HG03066 (cell line): Measurements from ENCODE around the gene LCP2.
"Not testable (repeated sequence)": the region's sequence is repeated elsewhere in the genome, so short reads cannot be mapped to it uniquely, and the experiment has no call there.

Source experiments
- ATAC-seq: cut with Tn5 transposase; IDR thresholded peaks from one replicate; pipeline ENCODE4 v1.9.1; 2021; ENCODE audit warnings: low read depth; ENCODE audit not compliant: unreplicated experiment

The LCP2 gene

DNA sequence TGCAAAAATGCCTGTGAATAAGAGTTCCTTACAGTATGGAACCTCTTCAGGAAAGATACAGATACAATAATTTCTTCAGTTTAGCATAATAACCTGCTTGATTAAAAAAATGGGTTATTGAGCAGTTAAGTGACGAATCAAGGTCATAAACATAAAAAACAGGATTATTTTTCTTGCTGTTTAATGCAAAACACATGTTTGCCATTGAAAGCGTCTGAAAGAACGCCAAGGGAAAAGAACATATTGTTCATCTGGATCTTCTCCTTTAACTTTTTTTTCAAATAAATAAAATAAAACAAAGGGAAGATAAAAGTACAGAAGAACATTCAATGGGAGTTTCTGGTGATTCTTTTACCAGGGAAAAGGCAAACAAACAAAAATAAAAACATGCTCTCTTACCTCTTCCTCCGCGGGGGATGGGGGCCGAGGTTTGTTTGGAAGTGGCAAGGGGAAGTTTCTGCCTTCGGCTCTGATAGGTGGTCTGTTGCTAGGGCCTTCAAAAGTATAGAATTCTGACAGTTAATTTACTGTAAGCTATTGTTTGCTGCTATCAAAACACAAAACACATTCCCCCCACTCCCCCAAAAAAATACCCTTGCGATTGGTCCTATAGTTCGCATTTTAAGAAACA lies 44.7 kb downstream of the LCP2 start:
- no peak for ATAC-seq

DNA sequence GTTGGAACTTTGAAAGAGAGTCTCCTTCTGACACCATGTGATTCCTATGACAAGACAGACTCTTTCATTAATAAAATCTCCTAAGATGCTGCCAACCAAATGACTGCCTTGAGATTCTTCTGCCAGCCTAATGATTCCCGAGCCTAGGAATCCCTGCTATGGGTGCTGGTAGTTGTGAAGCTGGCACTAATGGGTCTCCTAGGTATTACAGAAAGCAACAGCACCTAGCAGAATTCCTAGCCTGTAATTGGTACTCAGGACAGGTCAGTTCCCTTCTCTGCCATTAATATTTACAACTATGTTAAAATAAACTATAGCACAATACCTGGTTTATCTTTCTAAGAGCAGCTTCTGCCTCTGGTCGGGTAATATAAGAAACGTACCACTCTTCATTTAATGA lies 45.5 kb downstream of the LCP2 start:
- ATAC-seq = no peak

DNA sequence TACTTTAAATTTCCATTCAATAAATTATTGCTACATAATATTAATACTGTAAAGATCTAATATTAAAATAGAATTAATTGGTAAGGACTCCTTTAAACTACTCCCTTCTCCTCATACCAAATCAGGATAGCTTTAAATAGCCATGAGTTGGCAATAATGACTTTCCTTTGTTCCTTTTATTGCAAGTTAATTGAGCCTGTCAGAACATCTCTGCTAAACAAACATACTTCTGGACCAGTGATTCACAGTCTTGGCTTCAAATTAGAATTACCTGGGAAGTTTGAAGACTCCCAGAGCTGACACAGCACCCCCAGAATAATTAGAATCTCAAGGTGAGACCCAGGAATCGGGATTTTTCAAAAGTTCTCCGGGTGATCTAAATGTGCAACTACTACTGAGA lies 46.1 kb downstream of the LCP2 start:
- no peak for ATAC-seq

DNA sequence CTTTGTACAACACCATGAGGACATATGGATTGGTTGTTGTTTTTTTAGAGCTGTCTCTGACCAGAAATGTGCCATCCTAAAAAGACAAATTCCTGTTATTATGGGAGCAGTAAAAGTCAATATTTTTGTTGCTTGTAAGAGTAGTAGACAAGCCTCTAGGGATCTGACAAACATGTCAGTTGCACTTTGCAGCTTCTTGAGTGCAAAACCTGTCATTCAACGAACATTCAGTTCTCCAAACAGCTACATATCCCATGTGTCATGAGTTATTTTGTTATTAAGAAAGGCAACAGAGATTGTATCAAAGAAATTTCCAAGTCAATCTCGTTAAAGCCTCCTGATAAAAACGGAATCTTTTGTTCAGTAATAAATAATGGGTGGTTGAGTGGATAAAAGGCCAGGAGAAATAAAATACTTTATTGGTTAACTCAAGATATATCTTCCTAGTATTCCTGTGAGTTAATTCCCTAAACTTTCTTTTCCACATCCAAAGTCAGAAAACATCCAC lies 46.7 kb downstream of the LCP2 start:
- ATAC-seq = no peak

DNA sequence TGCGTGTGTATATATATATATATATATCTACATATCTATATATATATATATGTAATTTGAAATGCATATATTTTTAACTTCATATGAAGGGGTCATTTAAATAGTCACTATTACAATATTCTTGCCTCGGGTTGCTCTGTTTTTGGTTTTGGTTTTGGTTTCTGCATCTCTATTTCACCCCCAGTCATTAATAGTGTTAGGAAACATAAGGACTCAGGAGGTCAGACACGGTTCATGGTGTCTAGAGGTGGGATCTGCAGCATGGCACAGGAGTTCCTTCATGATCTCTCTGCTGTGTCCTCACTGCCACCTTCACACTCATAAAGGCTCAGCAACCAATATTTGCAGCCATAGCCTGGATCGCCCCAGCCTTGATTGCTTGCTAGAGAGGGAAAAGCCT lies 48.2 kb downstream of the LCP2 start:
- no peak for ATAC-seq

DNA sequence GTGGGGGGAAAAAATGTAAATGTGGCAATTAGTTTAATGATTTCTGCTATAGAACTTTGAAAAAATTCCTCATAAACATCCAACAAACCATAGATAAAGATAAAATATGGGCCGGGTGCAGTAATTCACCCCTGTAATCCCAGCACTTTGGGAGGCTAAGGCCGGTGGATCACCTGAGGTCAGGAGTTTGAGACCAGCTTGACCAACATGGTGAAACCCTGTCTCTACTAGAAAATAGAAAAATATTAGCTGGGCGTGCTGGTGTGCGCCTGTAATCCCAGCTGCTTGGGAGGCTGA lies 48.7 kb downstream of the LCP2 start:
- not testable (repeated sequence) for ATAC-seq

DNA sequence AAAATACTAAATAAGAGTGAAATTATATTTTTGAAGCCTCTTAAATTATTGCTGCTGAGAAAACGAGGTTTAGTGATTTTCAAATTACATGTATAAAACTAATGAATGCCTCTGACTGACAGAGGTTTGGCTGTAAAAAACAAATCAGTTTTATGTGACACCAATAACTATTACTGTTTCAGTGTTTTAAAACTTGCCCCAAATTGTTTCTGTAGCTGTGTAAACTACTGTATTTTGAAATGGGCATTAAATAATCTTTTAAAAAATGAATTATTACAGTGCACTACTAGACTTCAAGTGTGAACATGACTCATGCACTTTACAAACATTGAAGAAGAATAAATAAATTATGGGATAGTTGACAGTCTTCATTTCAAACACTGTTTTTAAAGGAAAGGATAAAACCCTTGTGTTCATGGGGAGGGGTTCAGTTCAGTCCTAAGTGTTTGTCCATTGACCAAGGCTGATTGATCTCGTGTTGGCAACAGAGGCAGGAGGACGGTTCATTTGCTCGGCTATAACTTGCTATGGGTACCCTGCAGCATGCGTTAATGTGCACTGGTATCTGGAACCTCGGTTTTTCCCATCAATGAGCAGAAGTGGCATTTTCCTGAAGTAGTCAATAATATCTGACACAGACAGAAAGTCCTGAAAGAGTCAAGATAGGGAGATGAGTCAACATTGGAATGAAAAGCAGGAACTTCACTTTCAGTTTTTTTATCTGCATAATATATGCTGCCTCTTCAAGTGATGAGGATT lies 49.2 kb downstream of the LCP2 start:
- no peak for ATAC-seq

DNA sequence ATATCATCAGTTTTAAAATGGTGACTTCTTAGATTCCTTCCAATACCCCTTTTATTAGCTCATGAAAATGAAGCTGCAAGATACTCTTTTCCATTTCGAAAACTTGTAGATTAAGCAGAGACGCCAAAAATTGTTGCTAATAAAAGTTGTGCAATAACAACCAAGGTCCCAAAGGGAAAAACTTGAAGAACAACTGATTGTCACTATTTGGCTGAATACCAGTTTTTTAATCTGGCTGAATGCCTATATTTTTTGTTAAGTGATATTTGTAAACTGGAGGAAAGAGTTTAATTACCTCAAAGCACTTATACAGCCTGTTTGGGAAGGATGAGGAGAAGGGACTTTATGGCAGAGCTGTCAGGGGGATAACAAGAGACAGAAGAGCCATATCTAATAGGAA lies 50.2 kb downstream of the LCP2 start:
- no peak for ATAC-seq

DNA sequence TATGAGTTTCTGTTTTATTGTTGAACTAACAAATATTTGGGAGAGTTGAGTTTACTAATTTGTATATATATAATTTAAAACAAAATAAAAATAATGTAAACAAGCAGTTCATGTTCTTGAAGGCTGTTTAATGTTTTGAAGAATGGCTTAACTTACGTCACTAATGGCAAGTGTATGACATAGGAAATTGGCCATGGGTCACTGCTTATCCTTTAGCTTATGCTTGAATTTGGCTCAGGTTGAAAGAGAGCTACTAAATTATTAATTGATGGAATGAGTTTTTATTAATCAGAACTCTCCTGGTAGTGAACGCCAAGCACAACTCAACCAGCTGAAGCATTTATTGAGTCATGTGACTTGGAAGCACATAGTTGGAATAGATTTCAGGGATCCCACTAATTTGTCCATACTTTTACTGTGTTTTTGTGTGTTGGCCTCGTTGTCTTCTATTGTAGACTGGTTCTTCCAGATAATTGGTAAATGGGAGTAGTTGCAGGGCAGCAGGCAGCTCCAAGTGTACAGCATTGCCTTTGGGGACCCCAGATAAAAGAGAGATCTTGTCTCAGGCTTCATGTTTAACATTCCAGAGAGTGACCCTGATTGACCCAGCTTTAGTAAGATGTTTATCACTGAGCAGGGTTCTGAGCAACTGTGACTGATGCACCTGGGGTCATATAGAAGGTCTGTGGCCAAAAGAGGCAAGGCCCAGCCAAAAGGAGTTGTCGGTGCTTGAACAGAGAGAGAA lies 51.3 kb downstream of the LCP2 start:
- no peak for ATAC-seq

DNA sequence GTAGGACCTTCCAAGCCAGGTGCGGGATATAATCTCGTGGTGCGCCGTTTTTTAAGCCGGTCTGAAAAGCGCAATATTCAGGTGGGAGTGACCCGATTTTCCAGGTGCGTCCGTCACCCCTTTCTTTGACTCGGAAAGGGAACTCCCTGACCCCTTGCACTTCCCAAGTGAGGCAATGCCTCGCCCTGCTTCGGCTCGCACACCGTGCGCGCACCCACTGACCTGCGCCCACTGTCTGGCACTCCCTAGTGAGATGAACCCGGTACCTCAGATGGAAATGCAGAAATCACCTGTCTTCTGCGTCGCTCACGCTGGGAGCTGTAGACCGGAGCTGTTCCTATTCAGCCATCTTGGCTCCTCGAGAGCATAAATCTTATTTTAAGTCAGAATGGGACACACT lies 52.1 kb downstream of the LCP2 start:
- ATAC-seq = not testable (repeated sequence)

DNA sequence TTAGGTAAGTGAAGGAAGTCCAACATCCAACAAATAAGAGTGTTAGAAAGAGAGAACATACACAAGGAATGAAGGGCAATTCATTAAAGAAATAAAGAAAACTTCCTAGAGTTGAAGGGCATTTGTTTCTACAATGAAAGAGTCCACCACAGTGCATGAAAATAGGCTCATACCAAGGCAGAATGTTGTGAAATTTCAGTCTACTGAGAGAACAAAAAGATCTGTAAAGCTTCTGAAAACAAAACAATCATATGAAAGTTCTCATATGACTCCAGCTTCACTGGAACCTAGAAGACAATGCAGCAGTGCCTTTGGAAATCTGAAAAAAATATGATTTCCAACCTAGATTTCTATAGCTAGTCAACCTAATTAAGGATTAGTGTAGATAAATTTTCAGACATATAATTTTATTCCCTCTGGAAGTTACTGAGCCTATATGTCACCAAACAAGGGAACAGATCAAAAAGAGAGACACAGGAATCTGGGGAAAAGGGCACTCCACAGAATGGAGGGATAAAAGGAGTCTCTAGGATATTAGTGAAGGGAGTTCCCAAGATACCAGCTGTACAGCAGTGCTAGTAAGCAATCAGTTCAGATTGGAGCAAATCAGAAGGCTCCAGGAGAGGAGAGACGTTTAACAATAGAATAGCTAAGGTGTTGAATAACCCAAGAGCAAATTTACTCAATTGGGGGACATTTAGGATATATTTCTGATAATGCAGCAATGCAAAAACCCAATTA lies 59.0 kb downstream of the LCP2 start:
- ATAC-seq = no peak

DNA sequence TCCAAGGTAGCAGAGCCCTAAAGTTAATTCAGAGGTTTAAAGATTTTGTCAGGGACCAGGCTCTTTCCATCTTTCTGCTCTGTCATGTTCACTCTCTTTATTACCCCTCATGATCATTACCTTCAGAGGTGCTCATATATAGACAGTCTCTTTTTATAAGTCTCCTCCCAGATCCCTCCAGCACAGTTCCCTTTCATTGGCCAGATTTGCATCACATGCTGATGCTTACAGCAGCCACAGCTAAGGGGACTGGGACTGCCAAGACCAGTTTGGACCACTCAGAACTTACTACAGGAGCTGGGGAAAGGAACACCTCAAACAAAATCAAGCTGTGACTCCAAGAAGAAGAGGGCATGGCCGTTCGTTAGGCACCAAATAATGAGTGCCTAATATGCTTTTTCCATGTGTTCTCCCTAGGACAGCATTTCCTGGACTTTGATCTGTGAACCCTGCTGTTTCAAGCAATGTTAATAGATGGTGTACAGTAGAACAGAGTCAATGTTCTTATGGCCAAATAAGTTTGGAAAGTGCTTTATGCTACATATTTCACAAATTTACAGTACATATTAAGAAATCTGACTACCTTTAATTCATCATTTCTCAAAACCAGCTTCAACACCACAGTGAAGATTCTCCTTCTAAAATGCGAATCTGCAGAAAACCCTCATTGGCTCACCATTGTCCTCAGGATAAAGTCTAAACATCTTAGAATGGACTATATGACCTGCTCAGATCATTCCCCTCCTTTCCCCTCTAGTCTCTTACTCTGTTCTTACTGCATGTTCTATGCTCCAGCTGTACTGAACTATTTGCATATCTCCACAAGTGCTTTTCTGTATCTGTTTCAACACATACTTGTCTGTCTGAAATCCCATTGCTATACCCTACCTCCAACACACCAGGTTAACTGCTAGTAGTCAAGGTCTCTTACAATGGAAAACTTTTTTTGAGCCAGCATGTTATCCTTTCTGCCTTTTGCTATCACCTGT lies 61.4 kb downstream of the LCP2 start:
- no peak for ATAC-seq

DNA sequence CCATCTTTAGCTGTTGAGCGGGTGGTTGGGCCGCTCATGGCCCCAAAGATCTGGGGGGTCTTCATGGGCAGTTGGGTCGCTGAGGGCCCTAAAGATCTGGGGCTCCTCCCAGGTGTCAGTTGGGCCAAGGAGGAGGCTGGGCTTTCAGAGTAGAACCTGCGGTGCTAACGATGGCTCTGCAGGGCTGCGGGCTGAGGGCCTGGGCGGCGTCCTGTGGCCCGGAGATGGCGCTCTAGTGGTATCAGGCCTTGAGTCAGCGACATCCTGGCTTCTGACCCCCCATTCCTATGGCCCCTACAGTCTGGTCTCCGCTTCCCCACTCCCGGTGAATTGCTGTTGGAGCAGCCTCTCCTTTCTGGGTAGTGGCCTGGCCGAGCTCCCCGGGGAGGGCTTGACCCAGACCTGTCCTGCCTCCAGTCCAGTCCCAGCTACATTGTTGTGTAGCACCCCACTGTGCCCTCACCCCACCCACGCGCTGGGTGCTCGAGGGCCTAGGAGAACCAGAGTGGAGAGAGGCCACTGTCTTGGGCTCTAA lies 64.2 kb downstream of the LCP2 start:
- no peak for ATAC-seq

DNA sequence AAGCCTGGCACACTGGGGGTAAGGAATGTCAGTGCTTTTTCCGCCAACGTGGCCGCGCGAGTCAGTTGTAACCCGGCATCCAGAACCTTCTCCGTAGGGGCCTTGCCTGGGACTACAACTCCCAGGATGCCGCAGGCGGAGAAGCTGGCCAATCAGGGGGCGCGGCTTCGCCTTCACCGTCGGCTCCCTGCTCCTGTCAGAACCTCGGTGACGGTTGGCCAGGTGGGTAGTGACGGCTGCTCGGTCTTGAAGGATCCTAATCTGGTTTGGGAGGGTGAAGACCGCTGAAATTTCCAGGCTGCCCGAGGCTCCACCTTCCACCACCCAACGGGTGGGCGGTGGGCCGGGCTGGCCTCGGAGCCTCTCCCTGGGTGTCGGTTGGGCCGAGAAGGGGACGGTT lies 64.8 kb downstream of the LCP2 start, which contains the start of gene C5orf58:
C5orf58 (plus strand) TSS at position 200 of the 400 bp plus-strand sequence. CDS start 1,992 bp downstream, outside the sequence.
- no peak for ATAC-seq

DNA sequence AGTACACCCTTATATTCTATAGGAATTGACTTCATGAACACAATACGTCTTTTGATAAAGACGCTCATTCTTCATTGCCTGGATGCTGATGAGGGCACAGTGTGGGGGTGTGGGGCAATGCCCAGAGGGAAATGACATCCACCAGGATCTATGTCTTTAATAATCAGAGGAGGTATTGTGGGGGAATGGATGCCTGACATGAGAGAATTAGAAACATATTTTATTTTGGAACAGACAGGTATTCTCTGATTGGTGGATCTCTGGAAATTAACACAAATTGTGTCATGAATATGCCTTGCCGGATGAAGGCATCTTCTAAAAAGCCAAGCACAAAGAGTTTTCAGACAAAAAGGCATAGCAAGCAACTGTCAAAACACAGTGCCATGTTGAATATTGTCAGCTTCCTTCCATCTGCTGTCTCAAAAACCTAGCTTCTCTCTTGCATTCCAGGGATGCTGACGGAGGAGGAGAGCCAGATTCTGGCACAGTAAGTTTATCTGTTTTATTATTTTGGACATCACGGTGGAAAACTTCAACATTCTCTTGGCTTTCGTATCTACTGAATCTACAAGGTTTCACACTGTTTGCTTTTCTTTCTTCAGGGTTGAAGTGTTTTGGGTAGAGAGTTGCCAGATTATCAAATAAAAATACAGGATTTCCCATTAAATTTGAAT lies 68.7 kb downstream of the LCP2 start:
- no peak for ATAC-seq

DNA sequence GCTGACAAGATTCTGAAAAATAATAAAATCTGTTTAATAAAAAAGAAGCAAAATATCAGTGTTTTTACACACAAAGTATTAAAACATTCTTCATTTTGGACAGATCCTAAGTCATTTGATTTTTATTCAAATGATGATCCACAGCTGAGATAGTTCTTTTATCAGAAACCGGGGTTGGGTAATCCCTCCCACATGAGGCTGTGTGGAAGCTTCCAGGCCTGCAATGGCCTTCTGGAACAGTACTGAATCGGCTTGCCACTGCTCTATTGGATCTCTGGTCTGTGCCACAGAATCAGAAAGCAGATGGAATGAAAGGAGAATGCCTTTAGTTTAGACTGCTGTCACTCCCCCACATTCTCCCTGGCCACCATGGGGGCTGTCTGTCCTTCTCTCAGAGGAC lies 70.9 kb downstream of the LCP2 start:
- ATAC-seq = no peak

DNA sequence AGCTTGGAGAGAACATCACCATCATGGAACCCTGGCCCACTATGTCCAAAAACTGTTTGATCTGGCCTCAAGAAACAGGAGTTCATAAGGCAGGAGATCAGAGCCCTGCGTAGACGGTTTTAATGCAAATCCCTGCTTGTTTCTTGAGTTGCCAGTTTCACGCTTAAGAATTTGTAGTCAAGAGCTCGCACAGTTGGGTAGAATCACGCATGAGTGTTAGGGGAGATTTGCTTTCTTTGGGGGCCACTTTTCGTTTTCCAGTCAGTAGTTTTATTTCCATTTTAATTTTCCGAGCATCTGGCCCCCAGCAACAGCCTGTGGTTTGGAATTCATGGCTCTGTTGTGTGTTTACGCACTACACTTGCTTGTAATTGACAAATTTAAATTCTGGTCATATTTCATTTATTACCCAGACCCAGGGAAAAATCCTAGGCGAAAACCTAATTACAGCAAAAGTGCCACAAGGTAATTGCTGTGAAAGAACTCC lies 71.4 kb downstream of the LCP2 start:
- no peak for ATAC-seq

DNA sequence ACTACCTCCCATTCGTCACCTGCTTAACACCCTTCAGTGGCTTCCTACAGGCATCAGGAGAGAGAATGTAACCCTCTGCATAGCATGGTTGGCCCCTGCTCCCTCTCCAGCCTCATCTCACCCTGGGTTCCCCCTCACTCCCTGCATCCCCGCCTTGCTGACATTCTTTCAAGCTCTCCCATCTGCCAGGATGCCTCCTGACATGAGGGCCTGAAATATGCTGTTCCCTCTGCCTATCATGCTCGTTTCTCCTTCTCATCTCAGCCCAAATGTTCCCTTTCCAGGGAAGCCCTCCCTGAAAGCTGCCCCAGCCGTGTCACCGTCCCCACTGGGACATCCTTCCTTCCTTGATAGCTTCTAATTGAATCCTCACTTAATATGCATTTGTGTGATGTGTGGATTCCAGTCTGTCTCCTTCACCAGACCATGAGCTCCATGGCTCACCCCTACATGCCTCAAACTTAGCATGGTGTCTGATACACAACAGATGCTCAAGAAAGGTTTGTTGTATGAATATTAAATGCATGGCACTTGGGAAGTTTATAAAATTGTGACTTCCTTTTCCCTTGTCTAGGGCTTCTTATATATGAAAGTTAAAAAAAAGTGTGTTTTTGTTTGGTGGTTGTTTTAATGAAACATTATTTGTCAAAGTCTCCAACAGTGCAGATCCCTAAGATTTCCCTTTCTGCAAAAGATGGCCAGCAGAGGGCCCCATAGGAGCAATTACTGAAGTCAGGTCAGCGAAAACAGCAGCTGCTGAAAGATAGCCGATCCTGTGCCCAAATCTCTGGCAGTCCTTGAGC lies 72.0 kb downstream of the LCP2 start:
- peak; percentile 58 for ATAC-seq
